Measurements from ENCODE around the gene LRRFIP2.

Gene LRRFIP2

DNA sequence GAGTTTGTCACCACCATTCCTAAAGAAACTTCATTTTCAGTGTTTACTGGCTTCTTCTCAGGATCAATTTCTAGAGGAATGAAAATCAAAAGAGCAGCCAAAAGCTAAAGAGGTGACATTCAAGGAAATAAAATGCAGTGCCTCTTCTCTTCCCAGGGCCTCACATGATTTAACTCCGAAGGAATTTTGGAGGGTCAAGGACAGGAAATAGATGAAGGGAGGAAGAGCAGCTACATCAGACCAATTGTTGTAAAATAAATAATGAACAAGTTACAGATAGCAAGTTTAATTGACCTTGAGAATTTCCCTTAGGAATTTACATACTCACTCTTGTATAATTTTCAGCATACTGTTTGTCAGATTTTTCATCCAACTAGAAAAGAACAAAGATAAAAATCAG, 78.1 kb downstream of the LRRFIP2 start:
- H3K27ac ChIP-seq (ENCODE audit: low read depth, low read length), result peak overlapping the region; percentile 46
- no peak overlapping the region for H3K4me3 ChIP-seq (ENCODE audit: low read depth, low read length)
- H3K36me3 ChIP-seq (ENCODE audit: control insufficient read depth, insufficient read depth, low read length), result peaks cover 17% of the 10 kb centered on the region
- no peaks in the 10 kb centered on the region for H3K9me3 ChIP-seq (ENCODE audit: control insufficient read depth, insufficient read depth, low read length)
- no peak overlapping the region for H3K9ac ChIP-seq (ENCODE audit: low read depth, low read length)
- H3K27me3 ChIP-seq (ENCODE audit: control insufficient read depth, insufficient read depth, low read length), result no peaks in the 10 kb centered on the region
- H3K4me1 ChIP-seq (ENCODE audit: control insufficient read depth, insufficient read depth, low read length), result peaks cover 7% of the 10 kb centered on the region; the same call in 1 of the 2 replicates

DNA sequence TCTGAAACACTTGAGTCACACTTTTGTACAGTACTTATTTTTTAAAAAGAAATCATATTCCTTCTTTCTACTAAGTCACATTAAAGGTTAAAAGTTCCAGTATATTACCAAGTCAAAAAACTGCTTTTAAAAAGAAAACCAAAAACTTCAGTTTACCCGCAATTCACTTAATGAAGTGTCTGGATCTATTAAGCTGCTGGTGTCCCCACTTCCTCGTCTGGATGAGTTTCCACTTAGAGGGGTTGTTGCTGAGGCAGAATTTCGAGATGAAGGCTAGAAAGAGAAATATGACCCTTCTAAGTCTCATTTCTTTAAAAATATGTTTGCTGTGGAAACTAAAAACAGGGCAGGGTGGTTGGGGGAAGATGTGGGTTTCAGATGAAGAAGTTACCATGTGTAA, 79.7 kb downstream of the LRRFIP2 start:
- Histone ChIP-seq H3K27ac (ENCODE audit: low read depth, low read length) (no peak overlapping the region), H3K4me1 (ENCODE audit: control insufficient read depth, insufficient read depth, low read length) (peaks cover 7% of the 10 kb centered on the region; the same call in 1 of the 2 replicates), H3K4me3 (ENCODE audit: low read depth, low read length) (no peak overlapping the region), H3K9ac (ENCODE audit: low read depth, low read length) (no peak overlapping the region), H3K27me3 (ENCODE audit: control insufficient read depth, insufficient read depth, low read length) (no peaks in the 10 kb centered on the region), H3K36me3 (ENCODE audit: control insufficient read depth, insufficient read depth, low read length) (peaks cover 24% of the 10 kb centered on the region), H3K9me3 (ENCODE audit: control insufficient read depth, insufficient read depth, low read length) (no peaks in the 10 kb centered on the region)

DNA sequence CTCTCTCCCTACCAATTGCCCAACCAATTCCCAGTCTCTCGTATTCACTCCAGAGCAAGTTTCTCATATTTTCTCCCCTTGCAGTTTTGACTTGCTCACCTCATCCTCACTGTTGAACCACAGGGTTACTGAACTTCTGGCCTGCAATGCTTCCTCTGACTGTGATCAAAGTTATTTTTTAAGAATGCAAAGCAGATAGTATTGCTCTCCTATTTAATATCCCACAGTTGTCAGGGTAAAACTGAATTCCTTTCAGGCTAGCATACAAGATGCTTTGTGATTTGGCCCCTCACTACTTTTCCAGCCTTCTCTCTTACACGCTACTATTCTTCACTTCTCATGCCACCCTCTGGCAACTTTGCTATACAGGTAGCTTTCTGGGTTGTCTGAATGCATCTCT, 80.9 kb downstream of the LRRFIP2 start:
- Histone ChIP-seq H3K4me3 (ENCODE audit: low read depth, low read length) (no peak overlapping the region), H3K9me3 (ENCODE audit: control insufficient read depth, insufficient read depth, low read length) (no peaks in the 10 kb centered on the region), H3K9ac (ENCODE audit: low read depth, low read length) (no peak overlapping the region), H3K4me1 (ENCODE audit: control insufficient read depth, insufficient read depth, low read length) (peaks cover 7% of the 10 kb centered on the region; the same call in 1 of the 2 replicates), H3K27me3 (ENCODE audit: control insufficient read depth, insufficient read depth, low read length) (no peaks in the 10 kb centered on the region), H3K27ac (ENCODE audit: low read depth, low read length) (no peak overlapping the region), H3K36me3 (ENCODE audit: control insufficient read depth, insufficient read depth, low read length) (peaks cover 24% of the 10 kb centered on the region)

GRCh38 chr3:37092484-37092883, 81.9 kb downstream of the LRRFIP2 start:
- Histone ChIP-seq H3K27ac (ENCODE audit: low read depth, low read length) (no peak overlapping the region), H3K9me3 (ENCODE audit: control insufficient read depth, insufficient read depth, low read length) (no peaks in the 10 kb centered on the region), H3K9ac (ENCODE audit: low read depth, low read length) (no peak overlapping the region), H3K4me3 (ENCODE audit: low read depth, low read length) (no peak overlapping the region), H3K27me3 (ENCODE audit: control insufficient read depth, insufficient read depth, low read length) (no peaks in the 10 kb centered on the region), H3K4me1 (ENCODE audit: control insufficient read depth, insufficient read depth, low read length) (peaks cover 7% of the 10 kb centered on the region; the same call in 1 of the 2 replicates), H3K36me3 (ENCODE audit: control insufficient read depth, insufficient read depth, low read length) (peaks cover 27% of the 10 kb centered on the region)

DNA sequence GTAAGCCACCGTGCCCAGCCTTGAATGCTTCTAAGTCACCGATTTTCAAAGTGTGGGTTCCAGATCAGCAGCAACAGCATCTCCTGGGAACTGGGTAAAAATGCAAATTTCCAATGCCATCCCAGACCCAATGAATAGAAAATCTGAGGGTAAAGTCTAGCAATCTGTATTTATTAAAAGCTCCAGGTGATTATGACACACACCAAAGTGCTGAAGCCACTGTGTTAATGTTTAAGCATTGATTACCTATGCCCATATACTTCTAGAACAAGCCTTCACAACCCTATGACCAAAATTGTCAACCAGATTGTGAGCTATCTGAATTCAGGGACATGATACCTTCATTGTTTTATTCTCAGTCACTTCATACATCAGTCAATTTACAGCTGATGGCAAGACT, 86.5 kb downstream of the LRRFIP2 start:
- Histone ChIP-seq H3K36me3 (ENCODE audit: control insufficient read depth, insufficient read depth, low read length) (peaks cover 23% of the 10 kb centered on the region), H3K4me1 (ENCODE audit: control insufficient read depth, insufficient read depth, low read length) (no peaks in the 10 kb centered on the region), H3K9ac (ENCODE audit: low read depth, low read length) (no peak overlapping the region), H3K27ac (ENCODE audit: low read depth, low read length) (no peak overlapping the region), H3K4me3 (ENCODE audit: low read depth, low read length) (no peak overlapping the region), H3K9me3 (ENCODE audit: control insufficient read depth, insufficient read depth, low read length) (no peaks in the 10 kb centered on the region), H3K27me3 (ENCODE audit: control insufficient read depth, insufficient read depth, low read length) (no peaks in the 10 kb centered on the region)

- Histone ChIP-seq H3K36me3 (ENCODE audit: control insufficient read depth, insufficient read depth, low read length) (peaks cover 27% of the 10 kb centered on the region), H3K27me3 (ENCODE audit: control insufficient read depth, insufficient read depth, low read length) (no peaks in the 10 kb centered on the region), H3K27ac (ENCODE audit: low read depth, low read length) (no peak overlapping the region), H3K9me3 (ENCODE audit: control insufficient read depth, insufficient read depth, low read length) (no peaks in the 10 kb centered on the region), H3K4me3 (ENCODE audit: low read depth, low read length) (no peak overlapping the region), H3K4me1 (ENCODE audit: control insufficient read depth, insufficient read depth, low read length) (no peaks in the 10 kb centered on the region), H3K9ac (ENCODE audit: low read depth, low read length) (no peak overlapping the region)
Observed at GRCh38 chr3:37086918-37087317, 87.5 kb downstream of the LRRFIP2 start.

DNA sequence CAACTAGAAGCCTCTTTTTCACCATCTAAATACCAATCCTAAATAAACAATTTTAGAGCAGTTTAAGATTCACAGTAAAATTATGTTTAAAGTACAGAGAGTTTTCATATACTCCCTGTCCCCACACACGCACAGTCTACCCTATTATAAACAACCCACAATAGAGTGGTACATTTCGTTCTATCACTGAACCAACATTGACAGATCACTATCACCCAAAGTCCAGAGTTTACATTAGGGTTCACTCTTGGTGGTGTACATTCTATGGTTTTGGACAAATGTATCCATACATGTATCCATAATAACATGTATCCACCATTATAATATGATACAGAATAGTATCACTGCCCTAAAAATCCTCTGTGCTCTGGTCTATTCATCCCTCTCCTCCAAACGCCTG, 92.1 kb downstream of the LRRFIP2 start:
- H3K9me3 ChIP-seq (ENCODE audit: control insufficient read depth, insufficient read depth, low read length), result no peaks in the 10 kb centered on the region
- H3K9ac ChIP-seq (ENCODE audit: low read depth, low read length), result no peak overlapping the region
- H3K36me3 ChIP-seq (ENCODE audit: control insufficient read depth, insufficient read depth, low read length), result peaks cover 18% of the 10 kb centered on the region
- no peak overlapping the region for H3K4me3 ChIP-seq (ENCODE audit: low read depth, low read length)
- H3K27ac ChIP-seq (ENCODE audit: low read depth, low read length), result no peak overlapping the region
- no peaks in the 10 kb centered on the region for H3K4me1 ChIP-seq (ENCODE audit: control insufficient read depth, insufficient read depth, low read length)
- H3K27me3 ChIP-seq (ENCODE audit: control insufficient read depth, insufficient read depth, low read length), result no peaks in the 10 kb centered on the region

- H3K27me3 ChIP-seq (ENCODE audit: control insufficient read depth, insufficient read depth, low read length), result no peaks in the 10 kb centered on the region
- H3K36me3 ChIP-seq (ENCODE audit: control insufficient read depth, insufficient read depth, low read length), result peaks cover 26% of the 10 kb centered on the region
- no peak overlapping the region for H3K4me3 ChIP-seq (ENCODE audit: low read depth, low read length)
- H3K4me1 ChIP-seq (ENCODE audit: control insufficient read depth, insufficient read depth, low read length), result no peaks in the 10 kb centered on the region
- no peak overlapping the region for H3K9ac ChIP-seq (ENCODE audit: low read depth, low read length)
- no peak overlapping the region for H3K27ac ChIP-seq (ENCODE audit: low read depth, low read length)
- H3K9me3 ChIP-seq (ENCODE audit: control insufficient read depth, insufficient read depth, low read length), result no peaks in the 10 kb centered on the region
Observed at GRCh38 chr3:37075955-37076354, 98.4 kb downstream of the LRRFIP2 start.

GRCh38 chr3:37074178-37074577, 100.2 kb downstream of the LRRFIP2 start:
- Histone ChIP-seq H3K27ac (ENCODE audit: low read depth, low read length) (no peak overlapping the region), H3K27me3 (ENCODE audit: control insufficient read depth, insufficient read depth, low read length) (no peaks in the 10 kb centered on the region), H3K9ac (ENCODE audit: low read depth, low read length) (no peak overlapping the region), H3K4me1 (ENCODE audit: control insufficient read depth, insufficient read depth, low read length) (no peaks in the 10 kb centered on the region), H3K36me3 (ENCODE audit: control insufficient read depth, insufficient read depth, low read length) (peaks cover 26% of the 10 kb centered on the region), H3K4me3 (ENCODE audit: low read depth, low read length) (no peak overlapping the region), H3K9me3 (ENCODE audit: control insufficient read depth, insufficient read depth, low read length) (no peaks in the 10 kb centered on the region)

DNA sequence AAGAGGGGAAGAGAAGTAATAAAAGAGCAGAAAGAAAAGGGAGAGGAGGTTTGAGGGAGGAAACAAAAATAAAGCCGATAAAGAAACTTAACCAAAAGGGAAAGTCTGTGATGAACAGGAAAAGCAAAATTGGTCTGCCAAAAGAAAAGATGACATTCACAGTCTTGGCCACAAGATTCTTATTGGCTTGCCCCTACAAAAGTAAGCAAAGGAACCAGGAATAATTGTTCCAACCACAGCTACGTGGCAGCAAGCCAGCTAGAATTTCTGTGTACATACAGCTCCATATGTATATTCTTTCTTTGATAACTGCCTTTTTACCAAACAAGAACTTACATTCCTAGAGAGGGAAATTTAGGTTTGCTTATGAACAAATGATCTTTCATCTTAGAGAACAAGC, 101.5 kb downstream of the LRRFIP2 start:
- Histone ChIP-seq H3K9me3 (ENCODE audit: control insufficient read depth, insufficient read depth, low read length) (no peaks in the 10 kb centered on the region), H3K27ac (ENCODE audit: low read depth, low read length) (no peak overlapping the region), H3K27me3 (ENCODE audit: control insufficient read depth, insufficient read depth, low read length) (no peaks in the 10 kb centered on the region), H3K4me3 (ENCODE audit: low read depth, low read length) (no peak overlapping the region), H3K36me3 (ENCODE audit: control insufficient read depth, insufficient read depth, low read length) (peaks cover 26% of the 10 kb centered on the region), H3K4me1 (ENCODE audit: control insufficient read depth, insufficient read depth, low read length) (no peaks in the 10 kb centered on the region), H3K9ac (ENCODE audit: low read depth, low read length) (no peak overlapping the region)

- peaks cover 21% of the 10 kb centered on the region for H3K36me3 ChIP-seq (ENCODE audit: control insufficient read depth, insufficient read depth, low read length)
- H3K4me3 ChIP-seq (ENCODE audit: low read depth, low read length), result no peak overlapping the region
- H3K9ac ChIP-seq (ENCODE audit: low read depth, low read length), result no peak overlapping the region
- no peaks in the 10 kb centered on the region for H3K4me1 ChIP-seq (ENCODE audit: control insufficient read depth, insufficient read depth, low read length)
- no peak overlapping the region for H3K27ac ChIP-seq (ENCODE audit: low read depth, low read length)
- H3K27me3 ChIP-seq (ENCODE audit: control insufficient read depth, insufficient read depth, low read length), result no peaks in the 10 kb centered on the region
- no peaks in the 10 kb centered on the region for H3K9me3 ChIP-seq (ENCODE audit: control insufficient read depth, insufficient read depth, low read length)
Observed at GRCh38 chr3:37071921-37072320, 102.5 kb downstream of the LRRFIP2 start.

GRCh38 chr3:37068031-37068430, 106.4 kb downstream of the LRRFIP2 start:
- H3K36me3 ChIP-seq (ENCODE audit: control insufficient read depth, insufficient read depth, low read length), result peaks cover 29% of the 10 kb centered on the region
- no peak overlapping the region for H3K27ac ChIP-seq (ENCODE audit: low read depth, low read length)
- H3K9ac ChIP-seq (ENCODE audit: low read depth, low read length), result no peak overlapping the region
- H3K4me1 ChIP-seq (ENCODE audit: control insufficient read depth, insufficient read depth, low read length), result no peaks in the 10 kb centered on the region
- no peak overlapping the region for H3K4me3 ChIP-seq (ENCODE audit: low read depth, low read length)
- H3K27me3 ChIP-seq (ENCODE audit: control insufficient read depth, insufficient read depth, low read length), result no peaks in the 10 kb centered on the region
- no peaks in the 10 kb centered on the region for H3K9me3 ChIP-seq (ENCODE audit: control insufficient read depth, insufficient read depth, low read length)

Measured in HUES48 (cell line).